IMR-90 (cell line): ENCODE measurements around the gene VPS37B. TPM values are rescaled to one million over a fixed set of nuclear protein-coding genes. Genes with fewer than 3 reads are reported as not detected.
A peak's percentile ranks its signal among the peaks of the same experiment; 100 is the strongest.

ENCODE experiments used
- ATAC-seq: fragments of 200-7000 bp; cut with Tn5 transposase; 2 replicates; pipeline ENCODE4 v1.9.1; 2020; ENCODE audit warnings: low read depth, mild to moderate bottlenecking, moderate library complexity
- BruUV-seq: library from RNA; stranded (reverse); fragments of 400-500 nt; replicated peaks from 2 replicates; lab custom pipeline; 2021; lab: Mats Ljungman, UMichigan
- CTCF ChIA-PET: fragments of 300-600 bp; formaldehyde crosslinking; extraction: SDS; loops from one replicate; lab custom pipeline; 2021; ENCODE audit warnings: antibody characterized with exemption; lab: Yijun Ruan, JAX
- POLR2A ChIA-PET: fragments of 300-600 bp; sonication (Branson Sonifier 250); formaldehyde crosslinking; loops from one replicate; lab custom pipeline; 2022; ENCODE audit warnings: antibody characterized with exemption; ENCODE audit not compliant: unreplicated experiment; lab: Charles Lee
- DNase-seq: peaks from one replicate; pipeline ENCODE4 v3.0.0; 2013
- H2AFZ ChIP-seq: replicated peaks from 2 replicates; pipeline ENCODE3; 2013; ENCODE audit warnings: low read length, mild to moderate bottlenecking; ENCODE audit not compliant: poor library complexity
- H2AK5ac ChIP-seq: 2 replicates; pipeline ENCODE4 v1.6.1; 2013; ENCODE audit warnings: low read depth, low read length, inconsistent platforms
- H2AK9ac ChIP-seq: replicated peaks from 2 replicates; pipeline ENCODE3; 2013; ENCODE audit warnings: mild to moderate bottlenecking, low read depth, low read length, moderate library complexity; ENCODE audit not compliant: poor library complexity
- H2BK120ac ChIP-seq: 2 replicates; pipeline ENCODE4 v1.6.1; 2013; ENCODE audit warnings: low read depth, low read length, inconsistent platforms
- H2BK15ac ChIP-seq: 3 replicates; pipeline ENCODE4 v1.6.1; 2013; ENCODE audit warnings: low read depth, low read length, inconsistent platforms
- H2BK20ac ChIP-seq: 2 replicates; pipeline ENCODE4 v1.6.1; 2013; ENCODE audit warnings: low read depth, mild to moderate bottlenecking, inconsistent platforms, low read length, moderate library complexity
- H2BK5ac ChIP-seq: 2 replicates; pipeline ENCODE4 v1.6.1; 2013; ENCODE audit warnings: mild to moderate bottlenecking, low read depth, low read length, inconsistent platforms; ENCODE audit not compliant: poor library complexity, severe bottlenecking
- H3K14ac ChIP-seq: replicated peaks from 2 replicates; pipeline ENCODE4 v1.6.1; 2013; ENCODE audit warnings: low read depth, low read length, inconsistent platforms
- H3K18ac ChIP-seq: 2 replicates; pipeline ENCODE4 v1.6.1; 2013; ENCODE audit warnings: low read depth, low read length, control low read depth
- H3K23ac ChIP-seq: 2 replicates; pipeline ENCODE4 v1.6.1; 2013; ENCODE audit warnings: low read depth, low read length, inconsistent platforms
- H3K27ac ChIP-seq: 2 replicates; pipeline ENCODE4 v1.5.1; 2013; ENCODE audit warnings: mild to moderate bottlenecking, control low read depth, low read length; ENCODE audit not compliant: insufficient read depth
- H3K27me3 ChIP-seq: 2 replicates; pipeline ENCODE4 v1.6.1; 2013; ENCODE audit warnings: low read length; ENCODE audit not compliant: control insufficient read depth, insufficient read depth
- H3K36me3 ChIP-seq: 2 replicates; pipeline ENCODE4 v1.6.1; 2013; ENCODE audit warnings: low read length, mixed read lengths; ENCODE audit not compliant: control insufficient read depth, insufficient read depth
- H3K4ac ChIP-seq: 2 replicates; pipeline ENCODE4 v1.6.1; 2013; ENCODE audit warnings: low read depth, low read length, inconsistent platforms
- H3K4me1 ChIP-seq: 2 replicates; pipeline ENCODE4 v1.6.1; 2013; ENCODE audit warnings: low read length, mixed read lengths; ENCODE audit not compliant: control insufficient read depth, insufficient read depth
- H3K4me2 ChIP-seq: 2 replicates; pipeline ENCODE4 v1.6.1; 2013; ENCODE audit warnings: low read depth, mild to moderate bottlenecking, control low read depth, low read length, moderate library complexity
- H3K4me3 ChIP-seq: 2 replicates; pipeline ENCODE4 v1.5.1; 2013; ENCODE audit warnings: low read depth, mild to moderate bottlenecking, control low read depth, low read length, moderate library complexity; ENCODE audit not compliant: insufficient read depth
- H3K56ac ChIP-seq: 2 replicates; pipeline ENCODE4 v1.6.1; 2013; ENCODE audit warnings: low read length, inconsistent platforms; ENCODE audit not compliant: insufficient read depth; ENCODE audit errors: extremely low read depth
- H3K79me1 ChIP-seq, 2 experiments: 2 replicates each; pipeline ENCODE4 v1.6.1; 2013; ENCODE audit warnings: low read length in 2 of 2, inconsistent platforms in 1 of 2, low read depth in 1 of 2
- H3K9ac ChIP-seq: 2 replicates; pipeline ENCODE4 v1.6.1; 2013; ENCODE audit warnings: low read depth, low read length, control low read depth
- H3K9me1 ChIP-seq: 2 replicates; pipeline ENCODE4 v1.6.1; 2013; ENCODE audit warnings: low read length, inconsistent platforms; ENCODE audit not compliant: insufficient read depth
- H3K9me3 ChIP-seq: 2 replicates; pipeline ENCODE4 v1.6.1; 2013; ENCODE audit warnings: low read length; ENCODE audit not compliant: control insufficient read depth, insufficient read depth
- H4K20me1 ChIP-seq: 2 replicates; pipeline ENCODE4 v1.6.1; 2013; ENCODE audit warnings: low read length, inconsistent platforms; ENCODE audit not compliant: insufficient read depth
- H4K5ac ChIP-seq: 2 replicates; pipeline ENCODE4 v1.6.1; 2013; ENCODE audit warnings: mild to moderate bottlenecking, low read depth, low read length, control low read depth
- H4K8ac ChIP-seq, 2 experiments: 2 replicates each; pipeline ENCODE4 v1.6.1; 2013; ENCODE audit warnings: low read depth in 2 of 2, low read length in 2 of 2, control low read depth in 1 of 2, inconsistent platforms in 1 of 2
- H4K91ac ChIP-seq: 2 replicates; pipeline ENCODE4 v1.6.1; 2013; ENCODE audit warnings: low read depth, low read length, inconsistent platforms; ENCODE audit not compliant: insufficient read depth
- NFE2L2 ChIP-seq: fragments of 150-350 bp; IDR thresholded peaks from 2 replicates; pipeline ENCODE4 v1.6.1; 2016; ENCODE audit warnings: low read depth, mild to moderate bottlenecking, low read length
- WGBS, 2 experiments: methylation state at CpG; one replicate each; pipeline versions ENCODE4 v1.1.5 to v1.1.7; 2013; ENCODE audit warnings: missing lambda C conversion rate in 2 of 2; ENCODE audit not compliant: insufficient read length in 1 of 2; ENCODE audit errors: extremely low coverage in 2 of 2; 5-methylcytosine and 5-hydroxymethylcytosine counted together
- dilution Hi-C: fragments of 300-500 bp; cut with HindIII; formaldehyde crosslinking; loops from one replicate; pipeline ENCODE4 v1.14.3; 2018; ENCODE audit warnings: low sequenced_read_pairs; ENCODE audit not compliant: unreplicated experiment
- in situ Hi-C: fragments of 300-500 bp; cut with MboI; formaldehyde crosslinking; loops from 3 replicates; pipeline ENCODE4 v1.14.3; 2019; ENCODE audit warnings: low sequenced_read_pairs, inconsistent platforms, mixed read lengths
- intact Hi-C: fragments of 100-400 bp; cut with micrococcal nuclease; formaldehyde crosslinking; loops from 2 replicates; pipeline ENCODE4 v1.10.0; 2022
- polyA plus RNA-seq, 3 experiments: library from polyadenylated mRNA; depleted of rRNA; stranded (reverse); fragments of >200 nt; gene quantifications; 2 replicates each; pipeline ENCODE4 v1.2.3, GENCODE V29; 2012; ENCODE audit warnings: low replicate concordance in 1 of 3
- total RNA-seq: library from RNA; depleted of rRNA; stranded (reverse); fragments of >200 nt; gene quantifications from 2 replicates; pipeline ENCODE4 v1.2.3, GENCODE V29; 2012

VPS37B gene
- total and polyA plus RNA-seq, 2 of the 4 experiments (the other 2 are of a cell fraction), result 8.6 to 25.7 TPM

GRCh38 chr12:122842505-122843405 is 53.2 kb downstream of the VPS37B start:
- Histone ChIP-seq H3K18ac (no peak overlapping the region), H3K79me1 (peaks cover 9 to 39% of the 10 kb centered on the region in 2 experiments), H2BK15ac (peak overlapping the region; percentile 74; the same call in 1 of the 3 replicates), H2AK5ac (peak overlapping the region; percentile 79; the same call in 1 of the 2 replicates), H3K27ac (no peak overlapping the region), H3K9me1 (peaks cover 25% of the 10 kb centered on the region), H2AK9ac (peak overlapping the region; percentile 2), H4K8ac (peak overlapping the region; percentile 42 to 64; a peak in 2 of 4 replicates), H2BK5ac (no peak overlapping the region), H3K14ac (0 out of 2 replicates have a peak overlapping the region, but pooled peaks have one; percentile 70), H2BK20ac (peak overlapping the region; percentile 67; the same call in 1 of the 2 replicates), H3K4me1 (peaks cover 22% of the 10 kb centered on the region), H4K91ac (peak overlapping the region; percentile 76), H3K4ac (peak overlapping the region; percentile 83), H2AFZ (peak overlapping the region; percentile 16), H3K4me3 (no peak overlapping the region), H3K27me3 (no peaks in the 10 kb centered on the region), H3K9ac (no peak overlapping the region), H3K4me2 (no peak overlapping the region), H2BK120ac (peak overlapping the region; percentile 87), H3K9me3 (no peaks in the 10 kb centered on the region), H3K36me3 (no peaks in the 10 kb centered on the region), H3K56ac (no peak overlapping the region), H3K23ac (0 out of 2 replicates have a peak overlapping the region, but pooled peaks have one; percentile 40), H4K5ac (no peak overlapping the region), H4K20me1 (peaks cover 12% of the 10 kb centered on the region; the same call in 1 of the 2 replicates)
- dilution Hi-C loops (no loop called here), intact Hi-C loops (no loop called here), in situ Hi-C loops (no loop called here)
- POLR2A ChIA-PET, result no interaction called here
- CTCF ChIA-PET, result no interaction called here
- 83% methylated on average over 9 of the region's 22 CpGs; no CpG with 5 or more reads in 1 of the 2 experiments for WGBS, 2 experiments
- no peak for TF ChIP-seq NFE2L2
- ATAC-seq (no peak), DNase-seq (no peak)
- no TSS peak for BruUV-seq
